ENCODE results near the gene ANKRD39. TPM values are rescaled to one million over a fixed set of nuclear protein-coding genes. Genes with fewer than 3 reads are reported as not detected.

The ANKRD39 gene
- polyA plus RNA-seq, 3 donors from 2014 or later: 27.0 to 68.3 (median 41.2) TPM

Other genes with a start within 250 kb of the ANKRD39 start
- gene KANSL3, start 219.7 kb downstream of the ANKRD39 start, polyA plus RNA-seq: 10 to 100 TPM in 1 of 3 donors, 1 to 10 TPM in 2; 8.2 to 22.2 (median 9.9) TPM
- gene FER1L5, start 215.3 kb downstream of the ANKRD39 start, polyA plus RNA-seq: not detected
- gene LMAN2L, start 118.0 kb downstream of the ANKRD39 start, polyA plus RNA-seq: 10 to 100 TPM; 15.8 to 39.3 (median 23.5) TPM
- 1 to 10 TPM; 1.2 to 3.9 (median 2.6) TPM for gene CNNM4, start 97.1 kb downstream of the ANKRD39 start, polyA plus RNA-seq
- gene CNNM3, start 41.7 kb downstream of the ANKRD39 start, polyA plus RNA-seq: 10 to 100 TPM in 1 of 3 donors, 1 to 10 TPM in 2; 5.5 to 11.0 (median 9.9) TPM
- 1 to 10 TPM in 1 of 3 donors, not detected in 2; 1.3 TPM for gene ANKRD23, start 14.0 kb downstream of the ANKRD39 start, polyA plus RNA-seq
- 10 to 100 TPM in 1 of 3 donors, 1 to 10 TPM in 2; 3.1 to 11.5 (median 4.8) TPM for gene SEMA4C, start 12.1 kb upstream of the ANKRD39 start, polyA plus RNA-seq
- gene FAM178B, start 128.6 kb upstream of the ANKRD39 start, polyA plus RNA-seq: 1 to 10 TPM in 1 of 3 donors, under 1 TPM in 2; 0.42 to 1.5 (median 0.99) TPM
- 10 to 100 TPM; 11.0 to 18.1 (median 13.2) TPM for gene FAHD2B, start 236.9 kb upstream of the ANKRD39 start, polyA plus RNA-seq

Data from immature natural killer cell (primary cell).